PC-9 (cell line): ENCODE data around the gene ATP6V0B. TPM values are rescaled to one million over a fixed set of nuclear protein-coding genes. Genes with fewer than 3 reads are reported as not detected.

Experiments
- BruUV-seq: library from RNA; stranded (reverse); fragments of 400-500 nt; replicated peaks from 2 replicates; lab custom pipeline; 2021; lab: Mats Ljungman, UMichigan
- CTCF ChIA-PET: fragments of 300-600 bp; sonication (Branson Sonifier 250); formaldehyde crosslinking; loops from one replicate; lab custom pipeline; 2022; ENCODE audit warnings: antibody characterized with exemption; lab: Charles Lee
- POLR2A ChIA-PET: fragments of 300-600 bp; sonication (Branson Sonifier 250); formaldehyde crosslinking; loops from one replicate; lab custom pipeline; 2022; ENCODE audit warnings: antibody characterized with exemption; ENCODE audit not compliant: unreplicated experiment; lab: Charles Lee
- DNase-seq, 2 experiments: peaks; one replicate each; pipeline versions ENCODE4 v3.0.0 to v3.0.0-alpha.2; 2015 to 2022; ENCODE audit warnings: mixed read lengths in 1 of 2
- H2AFZ ChIP-seq: fragments of 200-600 bp; sonication (generic); 2 replicates; pipeline ENCODE4 v1.8.1; 2017; ENCODE audit warnings: antibody characterized with exemption
- H3F3A ChIP-seq: fragments of 200-600 bp; sonication (generic); 2 replicates; pipeline ENCODE4 v1.8.1; 2017; ENCODE audit warnings: antibody characterized with exemption, mild to moderate bottlenecking, low read depth; ENCODE audit not compliant: insufficient read depth
- H3K27ac ChIP-seq: fragments of 200-600 bp; sonication (generic); 2 replicates; pipeline ENCODE4 v1.6.1; 2016; ENCODE audit warnings: mixed run types
- H3K27me3 ChIP-seq: fragments of 200-600 bp; sonication (generic); 2 replicates; pipeline ENCODE4 v1.6.1; 2016; ENCODE audit warnings: low read depth, mixed run types; ENCODE audit not compliant: insufficient read depth
- H3K36me3 ChIP-seq: fragments of 200-600 bp; sonication (generic); 2 replicates; pipeline ENCODE4 v1.6.1; 2016; ENCODE audit warnings: low read depth, mixed run types
- H3K4me1 ChIP-seq: fragments of 200-600 bp; sonication (generic); replicated peaks from 2 replicates; pipeline ENCODE4 v1.6.1; 2016; ENCODE audit warnings: mixed run types; ENCODE audit not compliant: insufficient read depth
- H3K4me2 ChIP-seq: fragments of 200-600 bp; sonication (generic); 2 replicates; pipeline ENCODE4 v1.6.1; 2017; ENCODE audit warnings: mixed run types
- H3K4me3 ChIP-seq: fragments of 200-600 bp; sonication (generic); 2 replicates; pipeline ENCODE4 v1.6.1; 2016; ENCODE audit warnings: mixed run types
- H3K79me2 ChIP-seq: fragments of 200-600 bp; sonication (generic); 2 replicates; pipeline ENCODE4 v1.6.1; 2017; ENCODE audit warnings: low read depth, mixed run types
- H3K9me2 ChIP-seq: fragments of 200-600 bp; sonication (generic); 2 replicates; pipeline ENCODE4 v1.8.1; 2017; ENCODE audit warnings: mild to moderate bottlenecking; ENCODE audit not compliant: insufficient read depth
- H3K9me3 ChIP-seq: fragments of 200-600 bp; sonication (generic); 2 replicates; pipeline ENCODE4 v1.8.1; 2016; ENCODE audit warnings: low read depth; ENCODE audit not compliant: insufficient read depth
- H4K20me1 ChIP-seq: fragments of 200-600 bp; sonication (generic); 2 replicates; pipeline ENCODE4 v1.8.1; 2017; ENCODE audit not compliant: insufficient read depth
- CTCF ChIP-seq: fragments of 200-600 bp; sonication (generic); conservative IDR thresholded peaks from 2 replicates; pipeline ENCODE4 v1.6.1; 2017; ENCODE audit warnings: mixed run types, antibody characterized with exemption, mild to moderate bottlenecking, moderate library complexity
- EZH2 ChIP-seq: fragments of 200-600 bp; sonication (generic); IDR thresholded peaks from 2 replicates; pipeline ENCODE4 v1.8.0; 2017; ENCODE audit warnings: antibody characterized with exemption, low read depth
- intact Hi-C: fragments of 100-400 bp; cut with micrococcal nuclease; formaldehyde crosslinking; loops from one replicate; pipeline ENCODE4 v1.10.0; 2022; ENCODE audit not compliant: unreplicated experiment
- total RNA-seq: library from RNA; stranded (reverse); gene quantifications from 2 replicates; pipeline ENCODE4 v1.2.3, GENCODE V29; 2021

Gene ATP6V0B
- total RNA-seq, 1 experiment from 2014 or later: 125 TPM

- peaks cover 50% of the 10 kb centered on the region for H3F3A ChIP-seq
- intact Hi-C loops: no loop called here
- no peak for TF ChIP-seq EZH2
- no peak for TF ChIP-seq CTCF
- 0 out of 2 replicates have a peak, but pooled peaks cover 7% of the 10 kb centered on the region for H3K36me3 ChIP-seq
- no peaks in the 10 kb centered on the region for H3K9me3 ChIP-seq
- no peaks in the 10 kb centered on the region for H3K9me2 ChIP-seq
- H3K27ac ChIP-seq: no peak overlapping the region
- no peak overlapping the region for H2AFZ ChIP-seq
- ChIA-PET POLR2A (interaction anchor here (0.5 kb wide), 1 partner anchor 21 kb away, joined by 9 read pairs; no protein-coding TSS in a partner anchor), CTCF (no interaction called here)
- H3K27me3 ChIP-seq: no peaks in the 10 kb centered on the region
- H3K4me2 ChIP-seq: no peak overlapping the region
- peaks cover 10% of the 10 kb centered on the region for H3K4me1 ChIP-seq
- H3K79me2 ChIP-seq: no peaks in the 10 kb centered on the region
- BruUV-seq: no TSS peak
- peak in 1 of 2 experiments; percentile 26 for DNase-seq
- H3K4me3 ChIP-seq: no peak overlapping the region
- H4K20me1 ChIP-seq: no peaks in the 10 kb centered on the region; the same call in none of the 2 replicates
These were observed 21.4 kb downstream of the ATP6V0B start for GRCh38 chr1:43995984-43996732.

DNA sequence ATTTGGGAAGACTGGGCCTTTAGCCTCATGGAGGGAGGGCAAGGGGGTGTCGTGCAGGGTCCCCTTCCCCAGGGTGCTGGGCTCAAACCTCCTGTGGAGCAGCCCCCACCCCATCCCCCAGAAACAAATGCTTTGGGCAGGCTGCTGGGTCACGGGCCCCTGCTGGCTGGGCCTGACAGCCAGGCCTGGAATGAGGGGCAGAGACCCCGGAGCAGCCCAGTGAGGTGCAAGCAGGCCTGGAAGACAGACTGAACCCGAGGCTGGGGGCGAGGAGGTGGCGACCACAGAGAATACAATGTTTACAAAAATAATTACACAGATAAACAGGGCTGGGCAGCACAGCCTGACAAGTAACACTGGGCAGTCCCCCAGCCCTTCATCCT, 22.0 kb downstream of the ATP6V0B start:
- no peak overlapping the region for H3K4me2 ChIP-seq
- no peak overlapping the region for H2AFZ ChIP-seq
- no peaks in the 10 kb centered on the region for H3K79me2 ChIP-seq
- peaks cover 10% of the 10 kb centered on the region for H3K4me1 ChIP-seq
- H3F3A ChIP-seq: peaks cover 47% of the 10 kb centered on the region
- intact Hi-C loops: no loop called here
- peak in 1 of 2 experiments; percentile 9 for DNase-seq
- ChIA-PET POLR2A (no interaction called here), CTCF (no interaction called here)
- no TSS peak for BruUV-seq
- TF ChIP-seq CTCF: no peak
- TF ChIP-seq EZH2: no peak
- no peaks in the 10 kb centered on the region; the same call in none of the 2 replicates for H4K20me1 ChIP-seq
- H3K4me3 ChIP-seq: no peak overlapping the region
- H3K27ac ChIP-seq: no peak overlapping the region
- 0 out of 2 replicates have a peak, but pooled peaks cover 7% of the 10 kb centered on the region for H3K36me3 ChIP-seq
- H3K9me3 ChIP-seq: no peaks in the 10 kb centered on the region
- H3K9me2 ChIP-seq: no peaks in the 10 kb centered on the region
- H3K27me3 ChIP-seq: no peaks in the 10 kb centered on the region

DNA sequence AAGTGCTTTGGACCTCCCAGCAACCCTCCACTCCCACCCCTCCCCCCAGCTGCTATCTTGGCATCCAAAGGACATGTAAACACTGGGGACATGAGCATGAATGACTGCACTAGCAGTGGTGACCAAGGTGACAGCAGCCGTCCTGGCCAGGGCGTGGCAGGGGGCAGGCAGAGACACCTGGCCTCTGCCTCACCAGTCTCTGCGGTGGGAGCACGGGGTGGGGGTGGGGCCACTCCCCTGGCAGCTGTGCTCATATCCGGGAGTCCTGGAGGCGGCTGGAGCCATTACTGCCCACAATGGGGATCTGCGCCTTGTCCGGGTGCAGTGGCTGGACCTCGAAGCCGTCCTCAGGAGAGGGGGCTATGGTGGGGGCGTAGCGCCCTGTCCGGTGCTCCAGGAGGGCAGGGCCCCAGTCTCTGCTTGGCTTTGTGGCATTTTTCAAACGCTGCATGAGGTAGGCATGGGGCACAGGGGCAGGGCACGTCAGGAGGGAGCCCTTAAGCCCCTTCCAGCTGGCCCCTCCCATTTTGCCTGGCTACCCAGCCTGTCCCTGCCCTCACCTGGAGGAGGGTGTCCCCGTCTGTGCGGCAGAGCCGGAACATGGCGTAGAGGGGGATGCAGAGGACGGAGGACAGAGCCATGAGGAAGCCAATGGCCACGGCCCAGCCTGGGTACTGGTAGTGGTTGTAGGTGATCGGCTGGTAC, 22.7 kb downstream of the ATP6V0B start:
- BruUV-seq: no TSS peak

More for the DNA sequence above, 22.7 kb downstream of the ATP6V0B start:
- Histone ChIP-seq H4K20me1 (no peaks in the 10 kb centered on the region; the same call in none of the 2 replicates), H3K27me3 (no peaks in the 10 kb centered on the region), H3K4me2 (no peak overlapping the region), H3K4me3 (no peak overlapping the region), H3K79me2 (no peaks in the 10 kb centered on the region), H2AFZ (no peak overlapping the region), H3F3A (peaks cover 39% of the 10 kb centered on the region), H3K4me1 (peaks cover 6% of the 10 kb centered on the region), H3K9me3 (no peaks in the 10 kb centered on the region), H3K36me3 (peaks cover 12% of the 10 kb centered on the region; the same call in 1 of the 2 replicates), H3K9me2 (no peaks in the 10 kb centered on the region), H3K27ac (no peak overlapping the region)
- TF ChIP-seq CTCF (no peak), EZH2 (no peak)
- POLR2A ChIA-PET: no interaction called here
- intact Hi-C loops: no loop called here
- CTCF ChIA-PET: no interaction called here
- peak in 1 of 2 experiments; percentile 18 for DNase-seq
